22Rv1 (cell line): ENCODE measurements around the gene GCH1.

Experiments used
- CTCF ChIP-seq: fragments of 450-650 bp; IDR thresholded peaks from 2 replicates; pipeline ENCODE4 v1.5.1; 2017; ENCODE audit warnings: mild to moderate bottlenecking
- ZFX ChIP-seq: fragments of 450-650 bp; IDR thresholded peaks from 2 replicates; pipeline ENCODE4 v1.6.1; 2017; ENCODE audit warnings: antibody characterized with exemption, borderline replicate concordance

GRCh38 chr14:54894995-54895394, 7.6 kb downstream of the GCH1 start:
- no peak for TF ChIP-seq CTCF
- no peak for TF ChIP-seq ZFX
